Body of pancreas (tissue), 4 donors: Measurements from ENCODE around the gene HTRA2. TPM values are rescaled to one million over a fixed set of nuclear protein-coding genes. Genes with fewer than 3 reads are reported as not detected.

ENCODE experiments used
- ATAC-seq: fragments of 150-250 bp; one replicate; pipeline ENCODE4 v1.9.1; 2016
- DNase-seq, 4 donors: peaks; one replicate each; pipeline ENCODE4 v3.0.0-alpha.2; 2019
- H3K27ac ChIP-seq, 4 donors: fragments of 200-600 bp; sonication (generic); 1 replicate in 3 of 4; 2 replicates in 1 of 4; pipeline versions ENCODE4 v1.5.1 to v1.6.1; 2016 to 2019; ENCODE audit warnings: mild to moderate bottlenecking in 1 of 4, mixed read lengths in 1 of 4, moderate library complexity in 1 of 4
- H3K27me3 ChIP-seq, 2 donors: fragments of 200-600 bp; sonication (generic); one replicate each; pipeline ENCODE4 v1.6.0; 2016; ENCODE audit warnings: mild to moderate bottlenecking in 1 of 2
- H3K36me3 ChIP-seq, 2 donors: fragments of 200-600 bp; sonication (generic); replicated peaks in 1 of 2; 2 replicates each; pipeline ENCODE4 v1.5.1; 2016; ENCODE audit warnings: low read depth in 2 of 2; ENCODE audit not compliant: insufficient read depth in 1 of 2
- H3K4me1 ChIP-seq: fragments of 200-600 bp; sonication (generic); one replicate; pipeline ENCODE4 v1.6.0; 2016
- H3K4me3 ChIP-seq, 2 donors: fragments of 200-600 bp; sonication (generic); 1 replicate in 1 of 2; 2 replicates in 1 of 2; pipeline ENCODE4 v1.5.1; 2016 to 2019
- H3K9me3 ChIP-seq, 3 donors: fragments of 200-600 bp; sonication (generic); 1 replicate in 2 of 3; 2 replicates in 1 of 3; pipeline ENCODE4 v1.5.1; 2016
- POLR2A ChIP-seq, 3 donors: fragments of 450-650 bp; IDR thresholded peaks; one replicate each; pipeline ENCODE4 v1.6.1; 2016; ENCODE audit warnings: antibody characterized with exemption in 3 of 3, mild to moderate bottlenecking in 2 of 3
- WGBS, 2 donors: methylation state at CpG; one replicate each; pipeline ENCODE4 v1.1.5; 2017; 5-methylcytosine and 5-hydroxymethylcytosine counted together
- intact Hi-C: fragments of 100-400 bp; cut with DNase I; formaldehyde crosslinking; loops from one replicate; pipeline ENCODE4 v1.15.1; 2023
- total RNA-seq, 2 donors: library from RNA; depleted of rRNA; stranded (reverse); fragments of >200 nt; gene quantifications; one replicate each; pipeline ENCODE4 v1.1.0, GENCODE V29; 2016
- TF ChIP-seq, protein P1 (sequence below), 7 experiments: fragments of 450-650 bp in 4 of 7; fragments of 200-600 bp in 3 of 7; sonication (generic) in 3 of 7; IDR thresholded peaks; one replicate each; pipeline ENCODE4 v1.5.1; 2016 to 2019; ENCODE audit warnings: antibody characterized with exemption in 7 of 7

HTRA2 gene
- total RNA-seq, 2 donors from 2014 or later, result 14.3 to 14.5 TPM

DNA sequence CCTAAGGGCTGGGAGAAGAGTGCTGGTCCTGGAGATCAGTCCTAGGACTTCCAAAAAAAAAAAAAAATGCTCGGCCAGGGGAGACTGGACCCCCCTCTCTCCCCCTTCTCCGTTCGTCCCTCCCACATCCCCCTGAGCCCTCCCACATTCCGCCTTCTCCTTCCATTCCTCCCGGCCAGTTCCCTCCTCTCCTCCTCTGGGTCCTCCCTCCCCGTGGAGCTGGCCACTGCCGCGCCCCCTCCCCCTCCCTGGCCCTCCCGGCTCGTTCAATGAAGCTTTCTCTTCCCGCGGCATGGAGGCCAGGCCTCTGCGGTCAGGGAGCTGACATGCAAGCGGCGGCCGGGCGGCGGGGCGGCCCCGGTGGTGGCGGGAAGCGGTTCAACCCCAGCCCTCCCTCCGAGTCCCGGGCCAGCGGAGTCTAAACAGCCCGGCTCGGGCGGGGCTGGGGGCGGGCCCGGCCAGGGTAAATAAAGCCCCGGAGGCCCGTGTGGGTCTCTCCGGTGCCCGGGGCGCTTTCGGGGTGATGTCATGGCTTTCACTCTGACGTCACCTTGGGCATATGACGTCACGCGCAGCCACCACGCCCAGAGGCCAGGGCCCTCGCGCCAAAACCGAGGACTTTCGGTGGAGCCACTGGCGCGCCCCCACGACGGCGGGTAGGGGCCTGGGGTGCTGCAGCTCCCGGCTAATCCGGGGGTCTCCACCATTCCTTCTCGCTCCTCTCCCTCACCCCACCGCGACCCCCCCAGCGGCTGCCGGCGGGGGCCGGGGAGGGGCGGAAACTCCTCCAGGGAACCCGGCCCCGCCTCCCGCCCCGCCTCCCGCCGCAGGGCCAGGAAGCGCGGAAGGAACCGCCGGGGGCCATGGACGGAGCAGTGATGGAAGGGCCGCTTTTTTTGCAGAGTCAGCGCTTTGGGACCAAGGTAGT is 24.4 kb downstream of the HTRA2 start, which contains the start of the genes DOK1 and LOXL3:
Gene DOK1 (plus strand): TSS at position 829 of the 928 bp plus-strand sequence. CDS start 35 bp downstream, at position 864.
Gene LOXL3 (minus strand): TSS at position 51 of the 928 bp plus-strand sequence. CDS start 1,308 bp downstream, outside the sequence.
- H3K27ac ChIP-seq, result peak within 1 kb of the TSS; percentile 43 to 85 (median 74)
- no peaks in the 10 kb centered on the region for H3K9me3 ChIP-seq
- peaks cover 23% of the 10 kb centered on the region for H3K4me1 ChIP-seq
- WGBS, 2 donors, result 1 to 3% methylated on average over 24 to 68 of the region's 73 CpGs
- peak; percentile 84 to 88 (median 86) for DNase-seq
- H3K36me3 ChIP-seq, result no peaks in the 10 kb centered on the region
- TF ChIP-seq, protein P1, sequence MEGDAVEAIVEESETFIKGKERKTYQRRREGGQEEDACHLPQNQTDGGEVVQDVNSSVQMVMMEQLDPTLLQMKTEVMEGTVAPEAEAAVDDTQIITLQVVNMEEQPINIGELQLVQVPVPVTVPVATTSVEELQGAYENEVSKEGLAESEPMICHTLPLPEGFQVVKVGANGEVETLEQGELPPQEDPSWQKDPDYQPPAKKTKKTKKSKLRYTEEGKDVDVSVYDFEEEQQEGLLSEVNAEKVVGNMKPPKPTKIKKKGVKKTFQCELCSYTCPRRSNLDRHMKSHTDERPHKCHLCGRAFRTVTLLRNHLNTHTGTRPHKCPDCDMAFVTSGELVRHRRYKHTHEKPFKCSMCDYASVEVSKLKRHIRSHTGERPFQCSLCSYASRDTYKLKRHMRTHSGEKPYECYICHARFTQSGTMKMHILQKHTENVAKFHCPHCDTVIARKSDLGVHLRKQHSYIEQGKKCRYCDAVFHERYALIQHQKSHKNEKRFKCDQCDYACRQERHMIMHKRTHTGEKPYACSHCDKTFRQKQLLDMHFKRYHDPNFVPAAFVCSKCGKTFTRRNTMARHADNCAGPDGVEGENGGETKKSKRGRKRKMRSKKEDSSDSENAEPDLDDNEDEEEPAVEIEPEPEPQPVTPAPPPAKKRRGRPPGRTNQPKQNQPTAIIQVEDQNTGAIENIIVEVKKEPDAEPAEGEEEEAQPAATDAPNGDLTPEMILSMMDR (IDR thresholded peaks at IDR 0.05), result peak in 2 of 7 experiments; percentile 13 to 27
- peak in 2 of 3 donors; percentile 4 to 22 for TF ChIP-seq POLR2A (IDR thresholded peaks at IDR 0.05)
- intact Hi-C loops, result no loop called here
- no peaks in the 10 kb centered on the region for H3K27me3 ChIP-seq
- peak within 1 kb of the TSS; percentile 43 to 64 for H3K4me3 ChIP-seq
- ATAC-seq, result peak; percentile 87

DNA sequence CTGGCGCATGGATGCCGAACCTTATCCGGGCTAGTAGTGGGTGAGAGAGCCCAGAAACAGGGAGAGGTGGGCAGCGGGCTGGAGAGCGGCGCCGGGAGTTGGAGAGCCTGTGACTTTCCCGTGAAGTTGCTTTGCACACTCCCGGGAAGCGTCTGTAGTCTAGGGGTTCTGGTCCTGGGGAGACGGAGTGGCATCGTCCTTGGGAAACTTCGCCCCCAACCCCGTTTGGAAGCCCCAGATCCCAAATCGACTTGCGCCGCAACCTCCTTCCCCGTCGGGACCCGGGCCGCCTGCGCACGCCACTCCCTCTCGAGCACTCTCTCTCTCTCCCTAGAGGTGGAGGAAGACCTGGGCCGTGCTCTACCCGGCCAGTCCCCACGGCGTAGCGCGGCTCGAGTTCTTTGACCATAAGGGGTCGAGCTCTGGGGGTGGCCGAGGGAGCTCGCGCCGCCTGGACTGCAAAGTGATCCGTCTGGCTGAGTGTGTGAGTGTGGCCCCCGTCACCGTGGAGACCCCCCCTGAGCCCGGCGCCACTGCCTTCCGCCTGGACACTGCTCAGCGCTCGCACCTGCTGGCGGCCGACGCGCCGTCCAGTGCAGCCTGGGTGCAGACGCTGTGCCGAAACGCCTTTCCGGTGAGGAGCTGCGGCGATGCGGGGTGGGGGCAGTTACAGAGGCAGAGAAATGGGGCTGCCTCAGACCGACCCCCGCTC is 25.2 kb downstream of the HTRA2 start:
- H3K4me3 ChIP-seq, result peak overlapping the region; percentile 43 to 64
- peak; percentile 46 to 55 (median 51) for DNase-seq
- peak overlapping the region; percentile 43 to 85 (median 74) for H3K27ac ChIP-seq
- no peaks in the 10 kb centered on the region for H3K9me3 ChIP-seq
- no peaks in the 10 kb centered on the region for H3K36me3 ChIP-seq
- ATAC-seq, result peak; percentile 65
- TF ChIP-seq, protein P1 (IDR thresholded peaks at IDR 0.05), result peak in 2 of 7 experiments; percentile 20 to 24
- TF ChIP-seq POLR2A (IDR thresholded peaks at IDR 0.05), result peak in 2 of 3 donors; percentile 32 to 44
- WGBS, 2 donors, result 0 to 2% methylated on average over 21 to 57 of the region's 58 CpGs
- H3K27me3 ChIP-seq, result no peaks in the 10 kb centered on the region
- H3K4me1 ChIP-seq, result peaks cover 16% of the 10 kb centered on the region
- intact Hi-C loops, result no loop called here

DNA sequence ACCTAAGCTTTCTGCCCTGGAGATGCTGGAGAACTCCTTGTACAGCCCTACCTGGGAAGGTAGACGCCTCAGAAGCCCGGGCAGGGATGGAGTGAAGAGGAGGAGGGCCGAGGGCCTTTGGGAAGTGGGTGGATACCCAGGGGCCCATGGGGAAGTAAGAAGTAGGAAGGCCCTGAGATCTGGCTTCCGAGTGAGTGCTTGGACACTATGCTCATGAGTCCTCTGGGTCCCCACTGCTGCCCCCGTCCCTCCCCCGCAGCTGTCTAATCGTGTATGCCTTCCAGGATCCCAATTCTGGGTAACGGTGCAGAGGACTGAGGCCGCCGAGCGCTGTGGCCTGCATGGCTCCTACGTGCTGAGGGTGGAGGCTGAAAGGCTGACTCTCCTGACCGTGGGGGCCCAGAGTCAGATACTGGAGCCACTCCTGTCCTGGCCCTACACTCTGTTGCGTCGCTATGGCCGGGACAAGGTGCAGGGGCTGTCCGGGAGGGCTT is 25.9 kb downstream of the HTRA2 start:
- intact Hi-C loops, result no loop called here
- peak in 1 of 4 donors; percentile 46 for DNase-seq
- no peaks in the 10 kb centered on the region for H3K36me3 ChIP-seq
- H3K4me3 ChIP-seq, result peak overlapping the region in 1 of 2 donors; percentile 64
- 79 to 84% methylated on average over 15 to 17 of the region's 17 CpGs for WGBS, 2 donors
- H3K27ac ChIP-seq, result peak overlapping the region in 2 of 4 donors; percentile 79 to 85
- no peaks in the 10 kb centered on the region for H3K27me3 ChIP-seq
- no peaks in the 10 kb centered on the region for H3K9me3 ChIP-seq
- ATAC-seq, result no peak
- H3K4me1 ChIP-seq, result peaks cover 16% of the 10 kb centered on the region
- TF ChIP-seq POLR2A (IDR thresholded peaks at IDR 0.05), result no peak
- TF ChIP-seq, protein P1 (IDR thresholded peaks at IDR 0.05), result no peak

DNA sequence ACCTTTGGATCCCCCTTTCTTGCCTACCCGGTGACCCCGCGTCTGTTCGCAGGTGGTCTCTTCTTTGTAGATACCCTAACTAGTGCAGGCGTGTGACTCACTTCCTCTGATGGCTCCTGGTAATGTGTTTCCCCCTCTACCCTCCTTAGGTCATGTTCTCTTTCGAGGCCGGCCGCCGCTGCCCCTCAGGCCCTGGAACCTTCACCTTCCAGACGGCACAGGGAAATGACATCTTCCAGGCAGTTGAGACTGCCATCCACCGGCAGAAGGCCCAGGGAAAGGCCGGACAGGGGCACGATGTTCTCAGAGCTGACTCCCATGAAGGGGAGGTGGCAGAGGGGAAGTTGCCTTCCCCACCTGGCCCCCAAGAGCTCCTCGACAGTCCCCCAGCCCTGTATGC is 26.4 kb downstream of the HTRA2 start:
- H3K4me1 ChIP-seq, result peaks cover 16% of the 10 kb centered on the region
- no peak overlapping the region for H3K27ac ChIP-seq
- no peak for TF ChIP-seq POLR2A (IDR thresholded peaks at IDR 0.05)
- TF ChIP-seq, protein P1 (IDR thresholded peaks at IDR 0.05), result no peak
- intact Hi-C loops, result no loop called here
- ATAC-seq (no peak), DNase-seq (no peak)
- H3K36me3 ChIP-seq, result no peaks in the 10 kb centered on the region
- no peaks in the 10 kb centered on the region for H3K9me3 ChIP-seq
- H3K27me3 ChIP-seq, result no peaks in the 10 kb centered on the region
- 89 to 95% methylated on average over 10 to 14 of the region's 14 CpGs for WGBS, 2 donors
- H3K4me3 ChIP-seq, result no peak overlapping the region
